Measurements from ENCODE around the gene CCDC83.

Gene CCDC83

DNA sequence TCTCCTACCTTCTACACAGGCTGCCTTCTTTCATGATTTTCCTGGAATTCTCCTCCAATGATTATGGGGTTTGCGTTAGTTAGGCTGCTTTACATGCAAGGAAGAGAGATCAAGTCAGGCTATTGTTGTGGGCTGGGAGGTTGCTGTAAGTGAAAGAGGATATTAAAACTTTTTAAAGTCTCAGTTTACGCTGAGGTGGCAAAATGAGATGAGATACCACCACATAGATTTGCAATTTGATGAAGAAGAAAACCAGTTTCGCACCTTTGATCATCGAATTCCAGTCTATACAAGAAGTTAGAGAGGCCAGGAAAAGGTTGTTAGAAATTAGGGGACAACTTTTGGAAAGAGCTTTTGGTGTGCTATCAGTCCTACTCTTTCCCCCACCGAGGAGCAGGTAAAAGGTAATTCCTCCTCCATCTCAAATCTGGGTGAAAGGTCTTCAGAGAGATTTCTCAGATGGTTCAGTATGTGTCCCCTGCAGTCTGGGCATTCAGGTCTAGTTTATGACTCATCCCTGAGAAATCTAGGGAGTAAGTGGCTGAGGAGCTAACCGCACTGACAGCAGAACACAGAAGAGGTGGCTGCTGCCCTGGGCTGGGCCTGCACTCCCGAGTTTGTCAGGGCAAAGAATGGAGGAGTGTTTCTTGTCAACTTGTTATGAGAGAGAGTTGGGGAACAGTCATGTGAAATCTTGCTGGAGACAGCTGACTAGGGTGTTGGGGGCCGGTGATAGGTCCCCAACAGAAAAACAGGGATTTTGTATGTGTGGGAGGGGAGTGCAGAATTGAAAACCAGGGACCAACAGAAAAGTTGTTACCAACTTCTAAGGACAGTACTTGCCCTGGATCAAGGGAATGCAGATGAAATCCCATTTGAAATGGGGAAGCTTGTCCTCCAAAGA lies 34.7 kb downstream of the CCDC83 start:
- H3K4me3 ChIP-seq (ENCODE audit: low read depth, low read length) = no peak overlapping the region
- TF ChIP-seq, protein P1, sequence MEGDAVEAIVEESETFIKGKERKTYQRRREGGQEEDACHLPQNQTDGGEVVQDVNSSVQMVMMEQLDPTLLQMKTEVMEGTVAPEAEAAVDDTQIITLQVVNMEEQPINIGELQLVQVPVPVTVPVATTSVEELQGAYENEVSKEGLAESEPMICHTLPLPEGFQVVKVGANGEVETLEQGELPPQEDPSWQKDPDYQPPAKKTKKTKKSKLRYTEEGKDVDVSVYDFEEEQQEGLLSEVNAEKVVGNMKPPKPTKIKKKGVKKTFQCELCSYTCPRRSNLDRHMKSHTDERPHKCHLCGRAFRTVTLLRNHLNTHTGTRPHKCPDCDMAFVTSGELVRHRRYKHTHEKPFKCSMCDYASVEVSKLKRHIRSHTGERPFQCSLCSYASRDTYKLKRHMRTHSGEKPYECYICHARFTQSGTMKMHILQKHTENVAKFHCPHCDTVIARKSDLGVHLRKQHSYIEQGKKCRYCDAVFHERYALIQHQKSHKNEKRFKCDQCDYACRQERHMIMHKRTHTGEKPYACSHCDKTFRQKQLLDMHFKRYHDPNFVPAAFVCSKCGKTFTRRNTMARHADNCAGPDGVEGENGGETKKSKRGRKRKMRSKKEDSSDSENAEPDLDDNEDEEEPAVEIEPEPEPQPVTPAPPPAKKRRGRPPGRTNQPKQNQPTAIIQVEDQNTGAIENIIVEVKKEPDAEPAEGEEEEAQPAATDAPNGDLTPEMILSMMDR (IDR thresholded peaks at IDR 0.05; ENCODE audit: low read depth, low read length) = no peak

DNA sequence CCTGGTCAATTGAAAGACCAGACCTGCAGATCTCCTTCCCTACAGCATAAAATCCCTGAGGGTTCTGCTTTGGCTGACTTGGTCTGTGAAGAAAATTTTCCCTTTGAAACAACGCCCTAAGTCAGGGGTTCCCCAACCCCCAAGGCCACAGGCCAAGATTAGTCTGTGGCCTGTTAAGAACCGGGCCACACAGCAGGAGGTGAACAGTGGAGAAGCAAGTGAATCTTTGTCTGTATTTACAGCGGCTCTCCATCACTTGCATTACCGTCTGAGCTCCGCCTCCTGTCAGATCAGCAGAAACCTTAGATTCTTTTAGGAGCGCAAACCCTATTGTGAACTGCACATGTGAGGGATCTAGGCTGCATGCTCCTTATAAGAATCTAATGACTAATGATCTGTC lies 38.2 kb downstream of the CCDC83 start:
- TF ChIP-seq, protein P1 (IDR thresholded peaks at IDR 0.05; ENCODE audit: low read depth, low read length) = no peak
- no peak overlapping the region for H3K4me3 ChIP-seq (ENCODE audit: low read depth, low read length)

DNA sequence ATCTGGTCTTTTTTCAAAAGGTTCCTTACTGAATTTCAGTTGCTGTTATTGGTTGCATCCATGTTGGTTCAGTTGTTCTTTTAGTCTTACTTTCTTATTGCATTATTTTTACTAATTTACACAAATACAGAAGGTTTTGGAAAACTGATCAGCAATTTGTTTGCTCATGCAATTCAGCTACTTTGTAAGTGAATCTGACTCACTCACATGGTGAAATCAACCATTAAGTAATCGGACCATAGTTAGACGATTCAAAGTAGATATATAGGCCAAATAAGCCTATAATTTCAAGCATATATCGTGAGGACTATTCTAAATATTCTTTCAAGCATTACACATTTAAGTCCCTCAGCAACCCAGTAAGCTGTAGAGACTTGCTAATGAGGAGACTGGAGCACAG lies 41.7 kb downstream of the CCDC83 start:
- H3K4me3 ChIP-seq (ENCODE audit: low read depth, low read length) = no peak overlapping the region
- TF ChIP-seq, protein P1 (IDR thresholded peaks at IDR 0.05; ENCODE audit: low read depth, low read length) = no peak

DNA sequence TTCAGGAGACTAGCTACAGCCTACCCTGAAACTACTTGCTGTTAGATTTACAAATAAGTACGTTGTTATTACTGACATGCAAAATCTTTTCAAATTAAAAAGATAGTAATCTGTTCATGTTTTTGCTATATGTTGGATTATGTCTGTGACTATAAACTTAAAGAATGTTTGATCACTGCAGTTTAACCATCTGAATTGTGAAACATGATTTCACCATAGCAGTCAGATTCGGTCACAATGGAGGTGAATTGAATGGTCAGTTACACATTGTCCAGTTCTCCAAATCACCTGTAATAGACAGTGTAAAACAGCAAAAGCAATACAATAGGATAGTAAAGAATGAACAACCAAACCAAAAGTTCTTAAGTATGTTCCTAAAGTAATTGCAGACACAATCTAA lies 43.3 kb downstream of the CCDC83 start:
- H3K4me3 ChIP-seq (ENCODE audit: low read depth, low read length) = no peak overlapping the region
- TF ChIP-seq, protein P1 (IDR thresholded peaks at IDR 0.05; ENCODE audit: low read depth, low read length) = no peak

DNA sequence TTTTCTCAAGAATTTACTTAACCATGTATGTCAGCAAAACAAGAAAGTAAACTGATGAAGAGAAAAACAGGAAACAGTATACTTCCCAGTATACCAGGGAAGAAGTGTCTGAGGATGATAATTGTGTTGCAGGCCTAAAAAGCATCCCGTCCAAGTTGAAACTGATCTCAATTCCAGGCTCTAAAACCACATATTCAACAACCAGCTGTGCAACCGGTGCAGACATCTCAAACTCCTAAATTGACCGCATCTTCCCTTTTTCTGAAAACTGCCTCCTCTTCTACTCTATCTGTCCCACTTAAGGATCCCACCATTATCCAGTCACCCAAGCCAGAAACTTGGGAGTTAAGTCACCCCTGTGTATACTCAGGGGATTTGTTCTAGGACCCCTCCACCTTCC lies 47.2 kb downstream of the CCDC83 start:
- H3K4me3 ChIP-seq (ENCODE audit: low read depth, low read length) = no peak overlapping the region
- TF ChIP-seq, protein P1 (IDR thresholded peaks at IDR 0.05; ENCODE audit: low read depth, low read length) = no peak

DNA sequence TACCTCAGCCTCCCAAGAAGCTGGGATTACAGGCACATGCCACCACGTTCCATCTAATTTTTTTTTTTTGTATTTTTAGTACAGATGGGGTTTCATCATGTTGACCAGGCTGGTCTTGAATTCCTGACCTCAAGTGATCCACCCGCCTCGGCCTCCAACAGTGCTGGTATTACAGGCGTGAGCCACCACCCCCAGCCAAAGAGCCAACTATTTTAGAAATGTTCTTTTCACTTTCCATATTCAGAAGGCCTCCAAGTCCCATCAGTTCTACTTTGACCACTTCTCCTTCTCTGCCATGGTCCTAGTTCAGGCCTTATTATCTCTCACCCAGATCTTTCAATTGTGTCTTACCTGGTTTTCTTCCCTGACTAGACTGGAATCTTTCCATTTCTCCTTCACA lies 48.2 kb downstream of the CCDC83 start:
- TF ChIP-seq, protein P1 (IDR thresholded peaks at IDR 0.05; ENCODE audit: low read depth, low read length) = no peak
- H3K4me3 ChIP-seq (ENCODE audit: low read depth, low read length) = no peak overlapping the region

DNA sequence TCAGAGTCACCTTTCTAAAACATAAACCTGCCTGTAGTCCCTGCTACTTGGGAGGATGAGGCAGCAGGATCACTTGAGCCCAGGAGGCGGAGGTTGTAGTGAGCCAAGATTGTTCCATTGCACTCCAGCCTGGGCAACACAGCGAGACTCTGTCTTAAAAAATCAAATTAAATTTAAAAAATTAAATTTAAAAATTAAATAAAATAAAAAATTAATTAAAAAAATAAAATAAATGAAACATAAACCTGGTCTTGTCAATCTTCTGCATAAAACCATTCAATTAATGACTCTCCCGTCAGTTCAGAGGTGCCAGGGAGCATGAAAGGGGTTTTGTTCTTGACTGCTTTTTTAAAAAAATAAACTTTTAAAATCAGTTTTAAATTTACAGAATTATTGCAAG lies 48.6 kb downstream of the CCDC83 start:
- H3K4me3 ChIP-seq (ENCODE audit: low read depth, low read length) = no peak overlapping the region
- TF ChIP-seq, protein P1 (IDR thresholded peaks at IDR 0.05; ENCODE audit: low read depth, low read length) = no peak

All from WI38 (cell line).